OCI-LY7 (cell line): ENCODE data around the gene NEURL2. TPM values are rescaled to one million over a fixed set of nuclear protein-coding genes. Genes with fewer than 3 reads are reported as not detected.

Source experiments
- BruUV-seq: library from RNA; stranded (reverse); fragments of 400-500 nt; replicated peaks from 2 replicates; lab custom pipeline; 2021; lab: Mats Ljungman, UMichigan
- CTCF ChIA-PET: fragments of 300-600 bp; sonication (Branson Sonifier 250); formaldehyde crosslinking; loops from one replicate; lab custom pipeline; 2022; ENCODE audit warnings: antibody characterized with exemption; ENCODE audit not compliant: unreplicated experiment; lab: Charles Lee
- POLR2A ChIA-PET: fragments of 300-600 bp; sonication (Branson Sonifier 250); formaldehyde crosslinking; loops from one replicate; lab custom pipeline; 2022; ENCODE audit warnings: antibody characterized with exemption; lab: Charles Lee
- DNase-seq: peaks from one replicate; pipeline ENCODE4 v3.0.0-alpha.2; 2015; ENCODE audit warnings: low spot score
- H2AFZ ChIP-seq: fragments of 200-600 bp; sonication (generic), shearing (Covaris generic); 2 replicates; pipeline ENCODE4 v1.6.1; 2014; ENCODE audit warnings: mild to moderate bottlenecking, antibody characterized with exemption, low read length, moderate library complexity
- H3K27ac ChIP-seq: fragments of 200-600 bp; sonication (generic); 2 replicates; pipeline ENCODE4 v1.5.1; 2014; ENCODE audit warnings: mixed run types, low read depth, mild to moderate bottlenecking, moderate library complexity, low read length, inconsistent platforms; ENCODE audit not compliant: poor library complexity, severe bottlenecking
- H3K36me3 ChIP-seq: fragments of 200-600 bp; sonication (generic); 2 replicates; pipeline ENCODE4 v1.6.1; 2014; ENCODE audit warnings: mild to moderate bottlenecking, antibody characterized with exemption, low read length, moderate library complexity, mixed read lengths; ENCODE audit not compliant: insufficient read depth
- H3K4me1 ChIP-seq: fragments of 200-600 bp; sonication (generic); 2 replicates; pipeline ENCODE4 v1.5.1; 2014; ENCODE audit warnings: mild to moderate bottlenecking, low read length; ENCODE audit not compliant: insufficient read depth, poor library complexity, severe bottlenecking
- H3K4me2 ChIP-seq: fragments of 200-600 bp; sonication (generic); 2 replicates; pipeline ENCODE4 v1.6.1; 2014; ENCODE audit warnings: mild to moderate bottlenecking, low read length
- H3K4me3 ChIP-seq: fragments of 200-600 bp; sonication (generic); 2 replicates; pipeline ENCODE4 v1.5.1; 2014; ENCODE audit warnings: mild to moderate bottlenecking, low read depth, low read length; ENCODE audit not compliant: poor library complexity, severe bottlenecking
- H3K79me2 ChIP-seq: fragments of 200-600 bp; sonication (generic); 2 replicates; pipeline ENCODE4 v1.6.1; 2016; ENCODE audit warnings: low read depth, mild to moderate bottlenecking, low read length, moderate library complexity, mixed read lengths; ENCODE audit not compliant: insufficient read depth
- H3K9me2 ChIP-seq: fragments of 200-600 bp; sonication (generic); 2 replicates; pipeline ENCODE4 v1.6.1; 2016; ENCODE audit warnings: mild to moderate bottlenecking, low read length, mixed read lengths; ENCODE audit not compliant: insufficient read depth
- H3K9me3 ChIP-seq: fragments of 200-600 bp; sonication (generic); 2 replicates; pipeline ENCODE4 v1.6.1; 2014; ENCODE audit warnings: mild to moderate bottlenecking, mixed run types, low read length, mixed read lengths
- H4K20me1 ChIP-seq: fragments of 200-600 bp; sonication (generic); 2 replicates; pipeline ENCODE4 v1.6.1; 2014; ENCODE audit warnings: mild to moderate bottlenecking, antibody characterized with exemption, low read length, moderate library complexity, mixed read lengths; ENCODE audit not compliant: insufficient read depth
- CTCF ChIP-seq: fragments of 200-600 bp; sonication (generic); conservative IDR thresholded peaks from 2 replicates; pipeline ENCODE4 v1.5.1; 2014; ENCODE audit warnings: mild to moderate bottlenecking, antibody characterized with exemption, low read length, moderate library complexity, mixed read lengths
- EZH2phosphoT487 ChIP-seq: fragments of 200-600 bp; sonication (generic); IDR thresholded peaks from 2 replicates; pipeline ENCODE4 v1.6.1; 2018; ENCODE audit warnings: low read depth, borderline replicate concordance, mild to moderate bottlenecking, mixed run types, antibody characterized with exemption, low read length, moderate library complexity, mixed read lengths
- intact Hi-C: fragments of 100-400 bp; cut with micrococcal nuclease; formaldehyde crosslinking; loops from one replicate; pipeline ENCODE4 v1.10.0; 2022; ENCODE audit not compliant: unreplicated experiment
- total RNA-seq, 2 experiments: library from RNA; depleted of rRNA in 1 of 2; stranded (reverse); fragments of >200 nt in 1 of 2; shearing (Covaris generic) in 1 of 2; gene quantifications; 2 replicates each; pipeline ENCODE4 v1.2.3, GENCODE V29; 2014 to 2022

The NEURL2 gene
- total RNA-seq, 2 experiments from 2014 or later = 9.9 to 10.7 TPM

GRCh38 chr20:45850238-45850637 lies 40.8 kb downstream of the NEURL2 start:
- Histone ChIP-seq H2AFZ (no peak overlapping the region), H3K36me3 (peaks cover 6% of the 10 kb centered on the region; the same call in 1 of the 2 replicates), H3K4me1 (no peaks in the 10 kb centered on the region), H3K27ac (no peak overlapping the region), H4K20me1 (no peaks in the 10 kb centered on the region), H3K9me2 (no peaks in the 10 kb centered on the region), H3K79me2 (no peaks in the 10 kb centered on the region), H3K4me2 (no peak overlapping the region), H3K9me3 (no peaks in the 10 kb centered on the region), H3K4me3 (no peak overlapping the region)
- BruUV-seq = no TSS peak
- no peak for DNase-seq
- intact Hi-C loops = no loop called here
- ChIA-PET CTCF (no interaction called here), POLR2A (interaction anchor here (0.6 to 0.9 kb wide), 2 partner anchors 47 to 60 kb away, joined by 3 to 5 read pairs; no protein-coding TSS in a partner anchor)
- TF ChIP-seq CTCF (no peak), EZH2phosphoT487 (no peak)

- TF ChIP-seq CTCF (no peak), EZH2phosphoT487 (no peak)
- no peak for DNase-seq
- Histone ChIP-seq H3K79me2 (no peaks in the 10 kb centered on the region), H3K4me1 (no peaks in the 10 kb centered on the region), H3K4me2 (no peak overlapping the region), H3K27ac (no peak overlapping the region), H3K9me2 (no peaks in the 10 kb centered on the region), H3K4me3 (no peak overlapping the region), H2AFZ (no peak overlapping the region), H3K36me3 (peaks cover 13% of the 10 kb centered on the region; the same call in 1 of the 2 replicates), H3K9me3 (no peaks in the 10 kb centered on the region), H4K20me1 (no peaks in the 10 kb centered on the region)
- intact Hi-C loops = no loop called here
- CTCF ChIA-PET = no interaction called here
- POLR2A ChIA-PET = interaction anchor here (0.6 to 0.7 kb wide), 2 partner anchors 53 to 881 kb away, joined by 3 read pairs; no protein-coding TSS in a partner anchor
- BruUV-seq = no TSS peak
These were observed 41.9 kb downstream of the NEURL2 start for GRCh38 chr20:45848969-45849582.

GRCh38 chr20:45848421-45848820 lies 42.6 kb downstream of the NEURL2 start:
- TF ChIP-seq CTCF = no peak
- no peak for TF ChIP-seq EZH2phosphoT487
- Histone ChIP-seq H3K4me3 (no peak overlapping the region), H3K4me2 (no peak overlapping the region), H3K4me1 (no peaks in the 10 kb centered on the region), H3K9me3 (no peaks in the 10 kb centered on the region), H4K20me1 (no peaks in the 10 kb centered on the region), H3K36me3 (peaks cover 20% of the 10 kb centered on the region; the same call in 1 of the 2 replicates), H3K9me2 (no peaks in the 10 kb centered on the region), H3K27ac (no peak overlapping the region), H3K79me2 (no peaks in the 10 kb centered on the region), H2AFZ (no peak overlapping the region)
- no TSS peak for BruUV-seq
- POLR2A ChIA-PET = no interaction called here
- intact Hi-C loops = no loop called here
- CTCF ChIA-PET = no interaction called here
- DNase-seq = no peak
